H1 (cell line): ENCODE measurements around the gene USP6. TPM values are rescaled to one million over a fixed set of nuclear protein-coding genes. Genes with fewer than 3 reads are reported as not detected.
"Not testable (repeated sequence)": the region's sequence is repeated elsewhere in the genome, so short reads cannot be mapped to it uniquely, and the experiment has no call there.

Experiments
- CTCF ChIA-PET: fragments of 300-600 bp; sonication (Branson Sonifier 250); formaldehyde crosslinking; loops from one replicate; lab custom pipeline; 2021; ENCODE audit not compliant: partially characterized antibody; lab: Charles Lee
- POLR2A ChIA-PET: fragments of 300-600 bp; sonication (Branson Sonifier 250); formaldehyde crosslinking; loops from one replicate; lab custom pipeline; 2021; ENCODE audit warnings: inconsistent platforms; ENCODE audit not compliant: partially characterized antibody; lab: Charles Lee
- DNase-seq, 2 experiments: peaks; one replicate each; pipeline versions ENCODE4 v3.0.0 to v3.0.0-alpha.2; 2010 to 2022; ENCODE audit warnings: low spot score in 2 of 2, low read depth in 1 of 2, mixed read lengths in 1 of 2
- FAIRE-seq: peaks from 2 replicates; lab custom pipeline; 2011; peaks lifted over from hg19 to GRCh38; lab: Jason Lieb, UNC
- H2AFZ ChIP-seq: 2 replicates; pipeline ENCODE4 v1.8.1; 2012; ENCODE audit warnings: low read length, inconsistent platforms
- H2AK5ac ChIP-seq: 2 replicates; pipeline ENCODE4 v1.6.1; 2013; ENCODE audit warnings: low read depth, low read length
- H2BK120ac ChIP-seq: replicated peaks from 2 replicates; pipeline ENCODE3; 2013; ENCODE audit warnings: low read depth, low read length, inconsistent platforms
- H2BK12ac ChIP-seq: 2 replicates; pipeline ENCODE4 v1.6.1; 2013; ENCODE audit warnings: low read depth, low read length
- H2BK15ac ChIP-seq: 2 replicates; pipeline ENCODE4 v1.6.1; 2013; ENCODE audit warnings: low read length
- H2BK20ac ChIP-seq: 2 replicates; pipeline ENCODE4 v1.6.1; 2013; ENCODE audit warnings: low read length
- H2BK5ac ChIP-seq: 2 replicates; pipeline ENCODE4 v1.6.1; 2013; ENCODE audit warnings: low read depth, low read length
- H3K14ac ChIP-seq: 2 replicates; pipeline ENCODE4 v1.6.1; 2013; ENCODE audit warnings: inconsistent platforms; ENCODE audit not compliant: insufficient read length
- H3K18ac ChIP-seq: 2 replicates; pipeline ENCODE4 v1.6.1; 2013; ENCODE audit warnings: low read length; ENCODE audit errors: extremely low read depth
- H3K23ac ChIP-seq: 2 replicates; pipeline ENCODE4 v1.6.1; 2013; ENCODE audit warnings: inconsistent platforms; ENCODE audit not compliant: insufficient read length
- H3K23me2 ChIP-seq: 2 replicates; pipeline ENCODE4 v1.6.1; 2013; ENCODE audit warnings: low read depth, low read length
- H3K27ac ChIP-seq: 2 replicates; pipeline ENCODE4 v1.6.1; 2011; ENCODE audit warnings: low read depth, low read length, inconsistent platforms
- H3K27me3 ChIP-seq, 4 experiments: replicated peaks in 1 of 4; 1 replicate in 1 of 4; 2 replicates in 3 of 4; pipeline versions ENCODE4 v1.6.1 to v1.8.1; 2011 to 2013; ENCODE audit warnings: low read length in 3 of 4, mild to moderate bottlenecking in 3 of 4, inconsistent platforms in 2 of 4, mixed read lengths in 2 of 4, moderate library complexity in 1 of 4; ENCODE audit not compliant: control insufficient read depth in 3 of 4, insufficient read depth in 3 of 4; ENCODE audit errors: extremely low read depth in 1 of 4
- H3K36me3 ChIP-seq, 4 experiments: 2 replicates each; pipeline versions ENCODE4 v1.6.1 to v1.8.1; 2011 to 2013; ENCODE audit warnings: mild to moderate bottlenecking in 4 of 4, low read length in 3 of 4, moderate library complexity in 2 of 4, control low read depth in 1 of 4, inconsistent platforms in 1 of 4; ENCODE audit not compliant: insufficient read depth in 4 of 4, control insufficient read depth in 2 of 4
- H3K4ac ChIP-seq: replicated peaks from 2 replicates; pipeline ENCODE3; 2013; ENCODE audit warnings: low read length, low read depth, mixed read lengths, inconsistent platforms; ENCODE audit not compliant: insufficient read length
- H3K4me1 ChIP-seq, 4 experiments: replicated peaks in 1 of 4; 1 replicate in 1 of 4; 2 replicates in 3 of 4; pipeline versions ENCODE4 v1.6.1 to v1.8.1; 2011 to 2013; ENCODE audit warnings: low read length in 3 of 4, inconsistent platforms in 2 of 4, mixed read lengths in 1 of 4; ENCODE audit not compliant: insufficient read depth in 4 of 4, control insufficient read depth in 3 of 4
- H3K4me2 ChIP-seq, 2 experiments: 2 replicates each; pipeline versions ENCODE4 v1.6.1 to v1.8.1; 2011 to 2013; ENCODE audit warnings: low read depth in 2 of 2, low read length in 2 of 2, control low read depth in 1 of 2, inconsistent platforms in 1 of 2, mild to moderate bottlenecking in 1 of 2; ENCODE audit not compliant: insufficient read depth in 1 of 2
- H3K4me3 ChIP-seq, 4 experiments: fragments of 200-600, 300-600 bp in 1 of 4; sonication (generic), shearing (Covaris generic), sonication (Bioruptor Twin) in 1 of 4; 2 replicates each; pipeline versions ENCODE4 v1.5.1 to v1.8.1; 2011 to 2016; ENCODE audit warnings: low read length in 4 of 4, low read depth in 3 of 4, control low read depth in 2 of 4, inconsistent platforms in 2 of 4, mild to moderate bottlenecking in 2 of 4, mixed read lengths in 1 of 4, moderate library complexity in 1 of 4; ENCODE audit not compliant: insufficient read depth in 2 of 4; ENCODE audit errors: extremely low read depth in 1 of 4
- H3K56ac ChIP-seq: replicated peaks from 2 replicates; pipeline ENCODE3; 2013; ENCODE audit warnings: low read depth, mild to moderate bottlenecking, mixed read lengths, low read length, inconsistent platforms; ENCODE audit not compliant: insufficient read length
- H3K79me1 ChIP-seq: 2 replicates; pipeline ENCODE4 v1.6.1; 2013; ENCODE audit warnings: low read depth, low read length, control low read depth
- H3K79me2 ChIP-seq, 2 experiments: 2 replicates each; pipeline versions ENCODE4 v1.6.1 to v1.8.1; 2012 to 2013; ENCODE audit warnings: low read length in 2 of 2, mild to moderate bottlenecking in 2 of 2, inconsistent platforms in 1 of 2; ENCODE audit not compliant: insufficient read depth in 2 of 2, control insufficient read depth in 1 of 2
- H3K9ac ChIP-seq, 4 experiments: replicated peaks in 1 of 4; 1 replicate in 1 of 4; 2 replicates in 3 of 4; pipeline versions ENCODE4 v1.6.1 to v1.8.1; 2011 to 2013; ENCODE audit warnings: low read depth in 3 of 4, low read length in 3 of 4, control low read depth in 2 of 4, mild to moderate bottlenecking in 2 of 4, moderate library complexity in 2 of 4, inconsistent platforms in 1 of 4; ENCODE audit errors: extremely low read depth in 1 of 4
- H3K9me3 ChIP-seq, 2 experiments: 2 replicates each; pipeline versions ENCODE4 v1.6.1 to v1.8.1; 2012 to 2013; ENCODE audit warnings: mild to moderate bottlenecking in 2 of 2, moderate library complexity in 2 of 2, control low read depth in 1 of 2, inconsistent platforms in 1 of 2, low read depth in 1 of 2, low read length in 1 of 2, mixed read lengths in 1 of 2; ENCODE audit not compliant: insufficient read depth in 2 of 2
- H4K20me1 ChIP-seq, 2 experiments: replicated peaks in 1 of 2; 2 replicates each; pipeline versions ENCODE3 to v1.8.1; 2011 to 2013; ENCODE audit warnings: inconsistent platforms in 2 of 2, low read length in 2 of 2, mild to moderate bottlenecking in 1 of 2; ENCODE audit not compliant: insufficient read depth in 2 of 2, control insufficient read depth in 1 of 2
- H4K5ac ChIP-seq: 2 replicates; pipeline ENCODE4 v1.6.1; 2013; ENCODE audit warnings: low read length, low read depth, mixed read lengths, inconsistent platforms; ENCODE audit not compliant: insufficient read length
- H4K8ac ChIP-seq: 2 replicates; pipeline ENCODE4 v1.8.0; 2013; ENCODE audit warnings: mild to moderate bottlenecking, moderate library complexity, low read length, inconsistent platforms; ENCODE audit not compliant: insufficient read depth; ENCODE audit errors: extremely low read depth
- H4K91ac ChIP-seq: replicated peaks from 2 replicates; pipeline ENCODE3; 2013; ENCODE audit warnings: low read length, mixed read lengths, inconsistent platforms; ENCODE audit not compliant: insufficient read length
- WGBS, 2 experiments: shearing (Covaris generic) in 1 of 2; methylation state at CpG; one replicate each; pipeline versions ENCODE4 v1.1.6 to v1.1.7; 2013 to 2015; ENCODE audit warnings: low lambda C conversion rate in 2 of 2, mixed read lengths in 2 of 2, inconsistent platforms in 1 of 2, low coverage in 1 of 2, missing lambda C conversion rate in 1 of 2; ENCODE audit not compliant: insufficient replicate concordance in 2 of 2, insufficient coverage in 1 of 2, insufficient read length in 1 of 2; ENCODE audit errors: extremely low coverage in 1 of 2, missing lambda C conversion rate in 1 of 2; 5-methylcytosine and 5-hydroxymethylcytosine counted together
- polyA plus RNA-seq, 7 experiments: library from polyadenylated mRNA; depleted of rRNA in 3 of 7; stranded (reverse) in 5 of 7; unstranded in 2 of 7; fragments of >200 nt in 5 of 7; fragments of 200-250 nt in 2 of 7; gene quantifications; 1 replicate in 5 of 7; 2 replicates in 1 of 7; 4 replicates in 1 of 7; pipeline versions ENCODE4 v1.2.1 to v1.2.3, GENCODE V29; 2011 to 2013; ENCODE audit warnings: missing spikeins in 2 of 7, mixed read lengths in 2 of 7
- total RNA-seq: library from RNA; stranded (reverse); fragmentation: NEBNext Ultra II Directional; extraction: Animal tissue kit (Norgen Biotek cat#: 25700); gene quantifications from 2 replicates; pipeline ENCODE4 v1.2.1, GENCODE V29; 2021

USP6 gene
- total and polyA plus RNA-seq, 2 of the 8 experiments (the other 6 are each of a cell fraction or from before 2014, with no cell fraction given): 0.08 to 0.32 TPM

- H4K8ac ChIP-seq, CTCF ChIA-PET, H2BK120ac ChIP-seq: not testable (repeated sequence)
Measured at GRCh38 chr17:5130261-5130660, 14.4 kb downstream of the USP6 start.

GRCh38 chr17:5130687-5131086 is 14.9 kb downstream of the USP6 start:
- FAIRE-seq, H3K4me2 ChIP-seq, H2BK5ac ChIP-seq, H2BK15ac ChIP-seq, DNase-seq, H3K4me1 ChIP-seq, H4K8ac ChIP-seq, H3K23ac ChIP-seq, H3K56ac ChIP-seq, H4K20me1 ChIP-seq, H2BK12ac ChIP-seq, H2BK120ac ChIP-seq, H2AFZ ChIP-seq, H4K91ac ChIP-seq, H3K14ac ChIP-seq, H3K4me3 ChIP-seq, CTCF ChIA-PET, H3K79me2 ChIP-seq, H3K79me1 ChIP-seq, H3K36me3 ChIP-seq, H3K4ac ChIP-seq, H3K23me2 ChIP-seq, H3K18ac ChIP-seq, H3K9me3 ChIP-seq, H2AK5ac ChIP-seq, H3K27me3 ChIP-seq, H3K9ac ChIP-seq, H4K5ac ChIP-seq, H2BK20ac ChIP-seq, H3K27ac ChIP-seq: not testable (repeated sequence)
- POLR2A ChIA-PET: interaction anchor here (1.4 kb wide), 1 partner anchor 8 kb away, joined by 3 read pairs; no protein-coding TSS in a partner anchor
- WGBS, 2 experiments: 96% methylated on average over 4 of the region's 5 CpGs; no CpG with 5 or more reads in 1 of the 2 experiments

More at GRCh38 chr17:5130261-5130660, 14.4 kb downstream of the USP6 start:
- H3K27me3 ChIP-seq, H3K14ac ChIP-seq, H3K4me1 ChIP-seq, H3K36me3 ChIP-seq, H3K4ac ChIP-seq, POLR2A ChIA-PET, H4K20me1 ChIP-seq, H4K91ac ChIP-seq, H3K4me2 ChIP-seq, H3K56ac ChIP-seq, H2AK5ac ChIP-seq, H3K27ac ChIP-seq, H2AFZ ChIP-seq, H4K5ac ChIP-seq, H3K79me2 ChIP-seq, H2BK5ac ChIP-seq, FAIRE-seq, H3K79me1 ChIP-seq, H3K23me2 ChIP-seq, H3K18ac ChIP-seq, H2BK20ac ChIP-seq, H2BK15ac ChIP-seq, H3K4me3 ChIP-seq, H3K23ac ChIP-seq, H2BK12ac ChIP-seq, H3K9me3 ChIP-seq, H3K9ac ChIP-seq: not testable (repeated sequence)
- 90% methylated on average over 10 of the region's 10 CpGs; no CpG with 5 or more reads in 1 of the 2 experiments for WGBS, 2 experiments
- peak in 1 of 2 experiments; percentile 32 for DNase-seq
